AG09319 (cell line): ENCODE results near the gene TMEM79.
A peak's percentile ranks its signal among the peaks of the same experiment; 100 is the strongest.

Experiments
- DNase-seq: peaks from one replicate; pipeline ENCODE4 v3.0.0-alpha.2; 2010; ENCODE audit warnings: low read depth; ENCODE audit errors: extremely low read depth
- TF ChIP-seq, protein P1 (sequence below): IDR thresholded peaks from 2 replicates; pipeline ENCODE4 v1.5.1; 2011; ENCODE audit warnings: low read depth, mild to moderate bottlenecking, inconsistent platforms, low read length, moderate library complexity

TMEM79 gene

DNA sequence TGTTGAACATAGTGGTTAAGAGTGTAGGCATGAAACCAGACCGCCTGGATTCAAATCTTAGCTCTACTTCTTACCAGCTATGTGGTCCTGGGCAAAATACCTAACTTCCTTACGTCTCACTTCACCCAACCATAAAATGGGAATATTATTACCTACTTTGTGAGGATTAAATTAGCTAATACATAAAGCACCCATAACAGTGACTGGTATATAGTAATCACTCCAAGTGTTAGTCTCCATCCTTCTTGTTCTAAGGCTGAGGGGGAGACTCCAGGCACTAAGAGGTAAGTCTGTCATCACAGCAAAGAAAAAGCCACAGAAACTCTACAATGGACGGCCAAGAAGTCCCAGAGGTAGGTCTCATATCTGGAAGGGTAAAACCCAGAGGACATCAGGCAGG, 4.3 kb upstream of the TMEM79 start:
- TF ChIP-seq, protein P1, sequence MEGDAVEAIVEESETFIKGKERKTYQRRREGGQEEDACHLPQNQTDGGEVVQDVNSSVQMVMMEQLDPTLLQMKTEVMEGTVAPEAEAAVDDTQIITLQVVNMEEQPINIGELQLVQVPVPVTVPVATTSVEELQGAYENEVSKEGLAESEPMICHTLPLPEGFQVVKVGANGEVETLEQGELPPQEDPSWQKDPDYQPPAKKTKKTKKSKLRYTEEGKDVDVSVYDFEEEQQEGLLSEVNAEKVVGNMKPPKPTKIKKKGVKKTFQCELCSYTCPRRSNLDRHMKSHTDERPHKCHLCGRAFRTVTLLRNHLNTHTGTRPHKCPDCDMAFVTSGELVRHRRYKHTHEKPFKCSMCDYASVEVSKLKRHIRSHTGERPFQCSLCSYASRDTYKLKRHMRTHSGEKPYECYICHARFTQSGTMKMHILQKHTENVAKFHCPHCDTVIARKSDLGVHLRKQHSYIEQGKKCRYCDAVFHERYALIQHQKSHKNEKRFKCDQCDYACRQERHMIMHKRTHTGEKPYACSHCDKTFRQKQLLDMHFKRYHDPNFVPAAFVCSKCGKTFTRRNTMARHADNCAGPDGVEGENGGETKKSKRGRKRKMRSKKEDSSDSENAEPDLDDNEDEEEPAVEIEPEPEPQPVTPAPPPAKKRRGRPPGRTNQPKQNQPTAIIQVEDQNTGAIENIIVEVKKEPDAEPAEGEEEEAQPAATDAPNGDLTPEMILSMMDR: no peak
- DNase-seq: no peak

DNA sequence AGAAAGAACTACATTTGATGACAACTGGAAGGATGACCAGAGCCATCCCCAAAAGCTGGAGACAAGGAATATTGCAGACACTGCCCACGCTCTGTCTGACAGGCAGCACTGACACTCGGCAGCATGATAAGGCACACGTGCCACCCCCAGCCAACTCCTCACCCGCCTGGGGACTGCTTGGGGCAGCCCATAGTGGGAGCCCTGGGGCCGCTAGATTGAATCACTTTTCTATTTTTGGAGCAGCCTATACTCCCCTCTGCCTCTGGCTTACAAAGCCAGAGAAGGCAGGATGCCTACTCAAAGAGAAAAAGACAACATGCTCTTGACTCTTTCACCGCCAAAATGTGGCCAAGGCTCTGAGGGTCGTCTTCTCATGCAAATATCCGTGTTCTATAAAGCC, 2.8 kb upstream of the TMEM79 start:
- no peak for DNase-seq
- TF ChIP-seq, protein P1: no peak

DNA sequence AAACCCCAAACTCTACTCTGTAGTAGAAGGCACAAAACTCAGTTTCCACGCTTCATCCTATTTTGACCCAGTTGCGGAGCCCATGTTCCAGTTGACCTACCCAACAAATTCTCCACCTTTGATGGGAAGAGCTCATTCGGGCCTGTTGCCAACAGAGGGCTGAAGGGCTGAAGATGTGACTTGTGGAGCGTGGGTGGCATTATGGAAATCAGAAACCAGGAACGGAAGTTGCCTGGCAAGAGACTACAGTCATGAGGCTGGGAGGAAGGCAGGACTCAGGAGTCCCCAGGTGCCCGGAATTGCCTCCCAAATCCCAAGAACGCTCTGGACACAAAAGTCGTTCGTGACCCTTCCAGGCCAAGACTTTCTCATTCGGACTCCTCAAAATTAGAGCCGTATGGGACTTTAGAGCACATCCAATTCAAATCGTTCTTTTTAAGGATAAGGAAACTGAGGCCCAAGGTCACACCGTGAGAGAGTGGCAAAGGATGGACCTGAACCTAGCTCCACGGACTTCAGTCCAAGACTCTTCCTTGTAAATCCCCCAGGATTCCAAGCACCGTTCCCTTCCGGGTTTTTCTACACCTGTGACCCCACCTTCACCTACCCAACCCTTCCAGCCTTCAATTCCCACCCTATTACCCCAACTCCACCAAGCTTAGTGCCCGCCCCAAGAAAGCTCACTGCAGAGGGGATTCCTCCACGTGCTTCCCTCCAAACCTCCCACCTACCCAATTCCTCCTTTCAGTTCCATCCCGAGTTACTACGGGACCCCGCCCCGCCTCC, 2.2 kb upstream of the TMEM79 start:
- DNase-seq: no peak
- TF ChIP-seq, protein P1: no peak

DNA sequence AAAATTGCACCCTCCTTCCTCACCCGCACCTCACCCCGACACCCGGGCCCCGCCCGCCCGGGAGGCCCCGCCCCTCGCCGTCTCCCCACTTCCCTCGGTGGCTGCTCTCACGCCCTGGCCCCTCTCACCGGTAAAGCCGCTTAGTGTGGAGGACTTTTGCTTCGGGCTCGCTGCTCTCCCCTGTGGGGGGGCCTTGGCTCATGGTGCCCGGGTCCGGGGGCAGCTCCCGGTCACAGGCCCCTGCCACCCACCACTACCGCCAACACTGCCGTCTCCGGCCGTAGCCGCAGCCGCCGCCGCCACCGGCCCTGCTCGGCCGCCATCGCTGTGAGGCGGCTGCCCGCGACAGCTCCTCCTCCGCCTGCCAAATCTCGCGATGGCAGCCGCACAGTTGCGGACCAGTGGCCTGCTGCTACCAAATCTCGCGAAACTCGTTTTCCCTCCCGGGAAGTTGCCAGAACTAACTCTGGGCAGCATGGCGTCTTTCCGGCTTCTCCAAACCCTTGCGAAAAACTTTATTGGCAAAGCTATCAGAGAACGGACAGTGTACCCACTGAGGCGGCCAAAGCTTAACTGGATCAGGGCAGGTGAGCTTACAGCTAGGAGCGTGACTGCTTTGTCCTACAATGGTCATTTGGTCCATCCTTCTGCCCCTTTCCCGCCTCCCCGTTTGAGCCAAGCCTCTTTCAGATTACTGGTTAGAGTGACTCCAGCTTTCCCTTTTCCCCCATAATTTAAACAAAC, 1.5 kb upstream of the TMEM79 start, which contains the start of gene SMG5:
Gene SMG5, minus strand, starts transcription at position 347 of the 744 bp plus-strand sequence. Its CDS starts 145 bp downstream, at position 202.
- peak; percentile 97 for DNase-seq
- TF ChIP-seq, protein P1: no peak

DNA sequence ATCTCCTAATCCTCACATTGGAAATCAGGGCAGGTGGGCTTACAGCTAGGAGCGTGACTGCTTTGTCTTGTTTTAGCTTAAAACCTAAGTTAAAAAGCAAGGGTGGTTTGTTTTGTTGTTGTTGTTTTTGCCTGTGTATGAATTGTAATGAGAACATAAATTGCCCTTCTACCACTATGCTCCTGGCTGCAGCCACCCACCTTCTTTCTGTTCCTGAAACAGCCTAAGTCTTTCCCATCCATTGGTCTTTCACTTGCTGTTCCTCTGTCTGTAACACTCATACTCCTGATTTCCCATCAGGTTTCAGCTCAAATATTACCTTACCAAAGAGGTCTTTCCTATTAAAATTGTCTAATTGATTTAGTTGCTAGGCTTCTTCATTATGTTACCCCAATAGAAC, 604 bp upstream of the TMEM79 start:
- TF ChIP-seq, protein P1: no peak
- DNase-seq: no peak

DNA sequence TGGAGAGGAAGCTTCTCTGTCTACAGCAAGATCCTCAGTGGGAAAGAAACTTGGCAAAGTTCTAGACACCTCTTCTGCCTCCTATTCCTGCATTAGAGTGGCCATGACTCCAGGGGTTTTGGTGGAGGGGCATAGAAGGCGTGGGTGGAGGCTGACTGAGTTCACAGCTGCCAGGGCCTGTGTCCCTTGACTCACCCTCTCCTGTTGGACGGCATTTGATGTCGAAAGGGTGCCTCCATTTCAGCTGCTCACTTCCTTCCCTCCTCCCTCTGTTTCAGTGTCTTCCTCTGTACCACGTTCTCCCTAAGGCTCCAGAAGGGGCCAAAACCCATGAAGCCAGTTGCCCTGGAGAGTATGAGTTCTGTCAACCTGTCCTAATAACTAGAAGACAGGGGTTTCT, 632 bp downstream of the TMEM79 start:
- TF ChIP-seq, protein P1: no peak
- no peak for DNase-seq

DNA sequence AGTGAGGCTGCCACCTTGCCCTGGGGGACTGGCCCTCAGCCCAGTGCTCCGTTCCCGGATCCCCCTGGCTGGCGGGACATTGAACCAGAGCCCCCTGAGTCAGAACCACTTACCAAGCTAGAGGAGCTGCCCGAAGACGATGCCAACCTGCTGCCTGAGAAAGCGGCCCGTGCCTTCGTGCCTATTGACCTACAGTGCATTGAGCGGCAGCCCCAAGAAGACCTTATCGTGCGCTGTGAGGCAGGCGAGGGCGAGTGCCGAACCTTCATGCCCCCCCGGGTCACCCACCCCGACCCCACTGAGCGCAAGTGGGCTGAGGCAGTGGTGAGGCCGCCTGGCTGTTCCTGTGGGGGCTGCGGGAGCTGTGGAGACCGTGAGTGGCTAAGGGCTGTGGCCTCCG, 1.3 kb downstream of the TMEM79 start:
- TF ChIP-seq, protein P1: no peak
- no peak for DNase-seq
